Kidney (tissue), 14 donors: ENCODE measurements around the gene NRG3. TPM values are rescaled to one million over a fixed set of nuclear protein-coding genes. Genes with fewer than 3 reads are reported as not detected.
A peak's percentile ranks its signal among the peaks of the same experiment; 100 is the strongest.

Experiments
- DNase-seq, 5 donors: peaks; one replicate each; pipeline ENCODE4 v3.0.0-alpha.2; 2013 to 2020
- FAIRE-seq: peaks from 2 replicates; lab custom pipeline; 2012; peaks lifted over from hg19 to GRCh38; lab: Jason Lieb, UNC
- H3K27ac ChIP-seq, 2 donors: one replicate each; pipeline ENCODE4 v1.7.0; 2013; ENCODE audit warnings: low read depth in 2 of 2, low read length in 2 of 2, inconsistent platforms in 1 of 2
- H3K27me3 ChIP-seq: one replicate; pipeline ENCODE4 v1.7.1; 2013; ENCODE audit warnings: low read length, inconsistent platforms; ENCODE audit not compliant: control insufficient read depth, insufficient read depth
- H3K36me3 ChIP-seq, 3 donors: one replicate each; pipeline versions ENCODE4 v1.7.0 to v1.7.1; 2013; ENCODE audit warnings: low read length in 3 of 3, control low read depth in 1 of 3, inconsistent platforms in 1 of 3; ENCODE audit not compliant: insufficient read depth in 3 of 3, control insufficient read depth in 2 of 3
- H3K4me1 ChIP-seq, 3 donors: one replicate each; pipeline versions ENCODE4 v1.7.0 to v1.7.1; 2013; ENCODE audit warnings: low read length in 3 of 3, inconsistent platforms in 1 of 3, low read depth in 1 of 3; ENCODE audit not compliant: control insufficient read depth in 2 of 3, insufficient read depth in 2 of 3
- H3K4me3 ChIP-seq, 3 donors: one replicate each; pipeline versions ENCODE4 v1.7.0 to v1.8.1; 2013; ENCODE audit warnings: low read length in 3 of 3, control low read depth in 1 of 3, inconsistent platforms in 1 of 3
- H3K9ac ChIP-seq, 3 donors: one replicate each; pipeline versions ENCODE4 v1.7.0 to v1.7.1; 2013; ENCODE audit warnings: low read length in 3 of 3, control low read depth in 1 of 3, inconsistent platforms in 1 of 3
- H3K9me3 ChIP-seq, 3 donors: one replicate each; pipeline versions ENCODE4 v1.7.0 to v1.7.1; 2013; ENCODE audit warnings: low read length in 3 of 3, control low read depth in 1 of 3, inconsistent platforms in 1 of 3; ENCODE audit not compliant: control insufficient read depth in 2 of 3, insufficient read depth in 1 of 3
- CTCF ChIP-seq: IDR thresholded peaks from 3 replicates; pipeline ENCODE4 v1.5.1; 2012; ENCODE audit warnings: mild to moderate bottlenecking, moderate library complexity, borderline replicate concordance; ENCODE audit not compliant: insufficient read depth; ENCODE audit errors: extremely low read depth
- intact Hi-C: fragments of 100-400 bp; cut with DNase I; formaldehyde crosslinking; loops from one replicate; pipeline ENCODE4 v1.11.1; 2022
- polyA plus RNA-seq: library from polyadenylated mRNA; stranded (reverse); fragments of 350-450 nt; fragmentation: Illumina TruSeq; extraction: RNeasy Lipid Tissue Mini Kit (QIAGEN cat#74804); gene quantifications from one replicate; pipeline ENCODE4 v1.2.3, GENCODE V29; 2014; ENCODE audit warnings: low read depth, low replicate concordance; ENCODE audit not compliant: insufficient read depth
- total RNA-seq: library from RNA; stranded (reverse); fragmentation: NEBNext Ultra II Directional; extraction: Animal tissue kit (Norgen Biotek cat#: 25700); gene quantifications from one replicate; pipeline ENCODE4 v1.2.1, GENCODE V29; 2021
- donor health status: control.
- donor health status: control.
- donor health status: control.
- donor health status: control.
- donor health status: control.
- donor health status: DM: yes; HTN: yes; CAD: no.
- donor health status: Normal renal cell carcinoma (clear cell type).

Gene NRG3
- total and polyA plus RNA-seq, 2 donors from 2014 or later: 0.62 to 5.4 TPM

DNA sequence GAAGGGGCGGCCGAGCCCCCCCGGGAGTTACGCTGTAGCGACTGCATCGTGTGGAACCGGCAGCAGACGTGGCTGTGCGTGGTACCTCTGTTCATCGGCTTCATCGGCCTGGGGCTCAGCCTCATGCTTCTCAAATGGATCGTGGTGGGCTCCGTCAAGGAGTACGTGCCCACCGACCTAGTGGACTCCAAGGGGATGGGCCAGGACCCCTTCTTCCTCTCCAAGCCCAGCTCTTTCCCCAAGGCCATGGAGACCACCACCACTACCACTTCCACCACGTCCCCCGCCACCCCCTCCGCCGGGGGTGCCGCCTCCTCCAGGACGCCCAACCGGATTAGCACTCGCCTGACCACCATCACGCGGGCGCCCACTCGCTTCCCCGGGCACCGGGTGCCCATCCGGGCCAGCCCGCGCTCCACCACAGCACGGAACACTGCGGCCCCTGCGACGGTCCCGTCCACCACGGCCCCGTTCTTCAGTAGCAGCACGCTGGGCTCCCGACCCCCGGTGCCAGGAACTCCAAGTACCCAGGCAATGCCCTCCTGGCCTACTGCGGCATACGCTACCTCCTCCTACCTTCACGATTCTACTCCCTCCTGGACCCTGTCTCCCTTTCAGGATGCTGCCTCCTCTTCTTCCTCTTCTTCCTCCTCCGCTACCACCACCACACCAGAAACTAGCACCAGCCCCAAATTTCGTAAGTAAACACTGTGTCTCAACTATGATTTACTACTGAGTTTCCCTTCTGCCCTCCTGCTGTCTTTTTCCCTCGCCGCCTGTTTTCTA, 666 bp downstream of the NRG3 start:
- intact Hi-C loops: no loop called here
- TF ChIP-seq CTCF: no peak
- H3K27ac ChIP-seq: no peak overlapping the region
- H3K27me3 ChIP-seq: peaks cover 2% of the 10 kb centered on the region
- peak overlapping the region in 2 of 3 donors; percentile 53 to 61 for H3K9ac ChIP-seq
- peak in 4 of 5 donors; percentile 26 to 73 (median 46) for DNase-seq
- no peak for FAIRE-seq
- no peaks in the 10 kb centered on the region for H3K9me3 ChIP-seq
- peaks cover 0 to 10% (median 0%) of the 10 kb centered on the region in 3 donors for H3K4me1 ChIP-seq
- no peaks in the 10 kb centered on the region for H3K36me3 ChIP-seq
- H3K4me3 ChIP-seq: peak overlapping the region; percentile 59 to 72 (median 67)

GRCh38 chr10:81876253-81877077, 1.5 kb downstream of the NRG3 start:
- Histone ChIP-seq H3K4me3 (peak overlapping the region; percentile 59 to 72 (median 67)), H3K27ac (no peak overlapping the region), H3K27me3 (peaks cover 2% of the 10 kb centered on the region), H3K36me3 (no peaks in the 10 kb centered on the region), H3K9me3 (no peaks in the 10 kb centered on the region), H3K4me1 (peaks cover 0 to 10% (median 0%) of the 10 kb centered on the region in 3 donors), H3K9ac (peak overlapping the region; percentile 24 to 55 (median 53))
- FAIRE-seq (no peak), DNase-seq (peak; percentile 57 to 78 (median 71))
- TF ChIP-seq CTCF: no peak
- intact Hi-C loops: no loop called here

DNA sequence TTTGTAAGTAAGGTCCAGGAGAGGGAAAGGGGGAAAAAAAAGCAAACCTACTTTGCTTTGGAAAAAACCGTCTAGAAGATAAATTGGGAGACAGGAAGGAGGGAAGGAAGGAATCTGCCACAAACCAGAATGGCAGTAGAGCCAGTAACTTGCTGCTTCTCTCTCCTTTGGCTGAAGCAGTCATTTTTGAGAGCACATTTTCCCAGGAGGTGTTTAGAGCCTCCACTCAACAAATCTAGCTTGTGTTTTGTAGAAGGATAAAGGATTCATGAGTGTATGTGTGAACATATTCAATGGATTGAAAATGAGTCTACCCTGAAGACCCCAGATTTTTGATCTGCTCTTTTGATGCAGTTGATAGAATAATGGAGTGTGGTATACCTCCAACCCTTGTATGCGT, 2.6 kb downstream of the NRG3 start:
- DNase-seq (no peak), FAIRE-seq (no peak)
- no peak overlapping the region for H3K9ac ChIP-seq
- H3K9me3 ChIP-seq: no peaks in the 10 kb centered on the region
- peaks cover 0 to 10% (median 0%) of the 10 kb centered on the region in 3 donors for H3K4me1 ChIP-seq
- intact Hi-C loops: no loop called here
- TF ChIP-seq CTCF: no peak
- no peak overlapping the region for H3K4me3 ChIP-seq
- H3K27me3 ChIP-seq: peaks cover 2% of the 10 kb centered on the region
- no peak overlapping the region for H3K27ac ChIP-seq
- no peaks in the 10 kb centered on the region for H3K36me3 ChIP-seq
